Choroid plexus epithelial cell (primary cell): ENCODE measurements around the gene PHPT1.
"Not testable (repeated sequence)": the region's sequence is repeated elsewhere in the genome, so short reads cannot be mapped to it uniquely, and the experiment has no call there.

Experiments
- DNase-seq: peaks from one replicate; pipeline ENCODE4 v3.0.0-alpha.2; 2010; ENCODE audit warnings: low read depth
- H3K4me3 ChIP-seq: 2 replicates; pipeline ENCODE4 v1.5.1; 2011; ENCODE audit warnings: low read depth, mild to moderate bottlenecking, control low read depth, low read length, moderate library complexity
- TF ChIP-seq, protein P1 (sequence below): conservative IDR thresholded peaks from 2 replicates; pipeline ENCODE4 v1.5.1; 2011; ENCODE audit warnings: low read depth, mild to moderate bottlenecking, control low read depth, inconsistent platforms, low read length, moderate library complexity

The PHPT1 gene

DNA sequence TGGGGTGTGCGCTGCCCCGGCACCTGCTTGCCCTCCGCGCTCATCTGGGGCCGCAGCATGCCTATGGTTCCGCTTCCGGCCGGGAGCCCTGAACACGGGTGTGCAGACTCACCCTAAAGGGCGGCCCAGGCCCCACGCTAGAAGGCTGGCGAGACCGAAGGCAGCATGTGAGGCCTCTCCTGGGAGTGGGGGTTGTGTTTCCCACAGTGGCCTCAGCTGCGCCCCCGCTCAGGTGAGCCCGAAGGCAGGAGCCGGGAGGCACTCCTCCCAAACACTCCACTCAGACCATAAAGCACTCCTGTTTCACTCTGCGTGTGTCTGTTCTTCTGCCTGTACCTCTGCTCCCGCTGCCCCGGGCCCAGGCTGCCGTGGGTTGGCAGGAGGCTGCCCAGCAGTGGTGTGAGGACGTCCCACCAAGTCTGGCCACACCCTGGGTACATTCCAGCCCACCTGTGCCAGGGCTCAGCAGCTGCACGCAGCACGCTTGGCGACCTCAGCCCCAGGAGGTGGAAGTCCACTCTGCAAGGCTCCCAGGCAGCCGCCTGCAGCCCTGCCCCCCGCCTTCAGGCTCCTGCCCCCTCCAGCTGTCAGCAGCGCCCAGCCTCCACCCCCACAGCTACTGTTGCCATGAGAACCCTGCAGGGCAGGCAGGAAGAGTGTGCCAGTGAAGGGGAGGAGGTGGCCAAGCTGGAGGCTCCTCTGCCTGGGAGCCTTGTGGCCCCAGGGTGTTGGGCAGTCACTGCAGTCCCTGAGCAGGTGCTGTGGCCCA is 8.1 kb upstream of the PHPT1 start:
- H3K4me3 ChIP-seq: no peak overlapping the region
- peak; percentile 66 for DNase-seq
- TF ChIP-seq, protein P1, sequence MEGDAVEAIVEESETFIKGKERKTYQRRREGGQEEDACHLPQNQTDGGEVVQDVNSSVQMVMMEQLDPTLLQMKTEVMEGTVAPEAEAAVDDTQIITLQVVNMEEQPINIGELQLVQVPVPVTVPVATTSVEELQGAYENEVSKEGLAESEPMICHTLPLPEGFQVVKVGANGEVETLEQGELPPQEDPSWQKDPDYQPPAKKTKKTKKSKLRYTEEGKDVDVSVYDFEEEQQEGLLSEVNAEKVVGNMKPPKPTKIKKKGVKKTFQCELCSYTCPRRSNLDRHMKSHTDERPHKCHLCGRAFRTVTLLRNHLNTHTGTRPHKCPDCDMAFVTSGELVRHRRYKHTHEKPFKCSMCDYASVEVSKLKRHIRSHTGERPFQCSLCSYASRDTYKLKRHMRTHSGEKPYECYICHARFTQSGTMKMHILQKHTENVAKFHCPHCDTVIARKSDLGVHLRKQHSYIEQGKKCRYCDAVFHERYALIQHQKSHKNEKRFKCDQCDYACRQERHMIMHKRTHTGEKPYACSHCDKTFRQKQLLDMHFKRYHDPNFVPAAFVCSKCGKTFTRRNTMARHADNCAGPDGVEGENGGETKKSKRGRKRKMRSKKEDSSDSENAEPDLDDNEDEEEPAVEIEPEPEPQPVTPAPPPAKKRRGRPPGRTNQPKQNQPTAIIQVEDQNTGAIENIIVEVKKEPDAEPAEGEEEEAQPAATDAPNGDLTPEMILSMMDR: no peak

DNA sequence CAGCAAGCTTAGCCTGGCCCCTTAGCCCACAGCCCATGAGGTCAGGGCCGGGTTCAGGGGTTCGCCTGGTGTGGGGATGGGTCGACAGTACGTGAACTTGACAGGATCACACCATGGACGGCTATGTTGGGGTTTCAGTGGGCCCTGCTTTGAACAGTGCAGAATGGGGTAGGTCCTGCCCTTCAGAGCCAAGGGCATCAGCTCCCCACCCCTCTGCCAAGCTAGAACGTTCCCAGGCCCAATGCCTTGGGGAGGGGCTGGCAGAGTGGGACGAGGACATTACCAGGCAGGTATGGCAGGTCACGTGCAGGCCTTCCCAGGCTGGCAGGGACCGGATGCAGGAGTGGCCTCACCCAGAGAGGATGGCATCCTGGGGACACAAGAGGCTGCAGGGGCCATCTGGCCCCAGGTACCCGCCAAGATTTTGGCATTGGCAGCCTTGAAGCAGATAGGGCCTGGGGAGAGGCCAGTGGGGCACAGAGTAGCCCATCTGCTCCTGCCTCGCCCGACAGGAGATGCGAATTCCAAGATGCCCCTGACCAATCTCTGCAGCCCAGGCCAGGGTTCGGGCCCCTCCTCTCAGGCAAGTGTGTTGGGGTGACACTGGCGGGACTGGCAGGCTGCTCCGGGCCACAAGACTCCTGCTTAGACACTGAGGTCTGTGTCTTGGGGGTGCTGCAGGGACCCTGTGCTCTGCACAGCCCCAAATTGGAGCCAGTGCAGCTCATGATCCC is 7.4 kb upstream of the PHPT1 start:
- DNase-seq, H3K4me3 ChIP-seq: not testable (repeated sequence)

DNA sequence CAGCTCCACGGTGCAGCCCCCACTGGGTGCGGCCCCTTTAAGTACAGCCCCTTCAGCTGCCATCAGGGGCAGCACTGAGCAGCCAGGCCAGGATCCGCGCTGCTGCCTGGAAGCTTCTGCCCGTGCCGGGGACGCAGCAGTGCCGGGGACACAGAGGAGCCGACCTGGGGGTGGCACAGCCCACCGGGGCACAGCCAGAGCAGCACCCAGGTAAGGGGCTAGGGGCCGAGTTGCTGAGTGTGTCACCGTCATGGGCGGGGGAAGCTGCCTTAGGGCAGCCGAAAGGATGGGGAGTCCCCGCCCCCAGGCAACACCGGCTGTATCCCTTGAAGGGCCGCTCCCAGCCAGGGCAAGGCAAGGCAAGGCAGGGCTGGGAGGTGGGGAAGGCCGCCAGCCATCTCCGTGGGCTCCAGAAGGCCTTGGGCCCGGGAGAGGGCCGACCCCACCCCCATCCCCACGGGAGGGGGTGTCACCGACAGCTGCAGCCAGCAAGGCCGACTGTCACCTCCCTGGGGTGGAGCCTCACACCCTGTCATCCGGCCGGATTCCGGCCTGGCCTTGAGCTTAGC is 6.7 kb upstream of the PHPT1 start, which contains the start of gene AJM1:
AJM1 (plus strand) TSS at position 99 of the 569 bp plus-strand sequence. CDS start 1,937 bp downstream, outside the sequence.
- TF ChIP-seq, protein P1: peak; percentile 83
- peak; percentile 78 for DNase-seq
- peak within 1 kb of the TSS; percentile 57 for H3K4me3 ChIP-seq

DNA sequence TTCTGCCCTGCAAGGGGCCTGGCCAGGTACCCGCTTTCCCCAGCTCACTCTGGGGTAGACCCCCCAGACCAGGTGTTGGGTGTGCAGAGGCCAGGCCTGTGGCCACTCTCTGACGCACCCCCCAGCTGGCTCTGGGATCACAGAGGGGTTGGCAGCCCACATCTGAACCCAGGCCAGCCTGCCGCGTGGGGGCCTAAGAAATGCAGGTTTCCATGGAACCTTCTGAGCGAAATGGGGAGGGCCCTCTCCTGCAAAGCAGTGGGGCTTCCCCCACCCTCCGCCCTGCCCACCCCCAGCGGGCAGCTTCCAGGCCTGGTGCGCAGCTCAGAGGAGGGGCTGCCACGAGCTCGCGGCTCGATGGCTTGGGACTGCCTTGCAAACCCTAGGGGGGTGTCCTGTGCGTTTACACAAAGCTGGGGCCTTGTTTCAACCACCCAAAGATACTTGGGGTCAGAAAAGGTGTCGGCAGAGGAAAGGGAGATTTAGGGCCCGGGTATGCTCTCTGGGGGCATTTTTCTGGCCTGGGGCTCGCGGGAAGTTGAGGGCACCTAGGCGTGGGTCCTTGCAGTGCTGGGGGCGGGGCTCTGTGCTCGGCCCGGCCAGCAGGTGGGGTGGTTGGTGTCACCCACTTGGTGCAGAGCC is 5.9 kb upstream of the PHPT1 start:
- DNase-seq, H3K4me3 ChIP-seq: not testable (repeated sequence)

DNA sequence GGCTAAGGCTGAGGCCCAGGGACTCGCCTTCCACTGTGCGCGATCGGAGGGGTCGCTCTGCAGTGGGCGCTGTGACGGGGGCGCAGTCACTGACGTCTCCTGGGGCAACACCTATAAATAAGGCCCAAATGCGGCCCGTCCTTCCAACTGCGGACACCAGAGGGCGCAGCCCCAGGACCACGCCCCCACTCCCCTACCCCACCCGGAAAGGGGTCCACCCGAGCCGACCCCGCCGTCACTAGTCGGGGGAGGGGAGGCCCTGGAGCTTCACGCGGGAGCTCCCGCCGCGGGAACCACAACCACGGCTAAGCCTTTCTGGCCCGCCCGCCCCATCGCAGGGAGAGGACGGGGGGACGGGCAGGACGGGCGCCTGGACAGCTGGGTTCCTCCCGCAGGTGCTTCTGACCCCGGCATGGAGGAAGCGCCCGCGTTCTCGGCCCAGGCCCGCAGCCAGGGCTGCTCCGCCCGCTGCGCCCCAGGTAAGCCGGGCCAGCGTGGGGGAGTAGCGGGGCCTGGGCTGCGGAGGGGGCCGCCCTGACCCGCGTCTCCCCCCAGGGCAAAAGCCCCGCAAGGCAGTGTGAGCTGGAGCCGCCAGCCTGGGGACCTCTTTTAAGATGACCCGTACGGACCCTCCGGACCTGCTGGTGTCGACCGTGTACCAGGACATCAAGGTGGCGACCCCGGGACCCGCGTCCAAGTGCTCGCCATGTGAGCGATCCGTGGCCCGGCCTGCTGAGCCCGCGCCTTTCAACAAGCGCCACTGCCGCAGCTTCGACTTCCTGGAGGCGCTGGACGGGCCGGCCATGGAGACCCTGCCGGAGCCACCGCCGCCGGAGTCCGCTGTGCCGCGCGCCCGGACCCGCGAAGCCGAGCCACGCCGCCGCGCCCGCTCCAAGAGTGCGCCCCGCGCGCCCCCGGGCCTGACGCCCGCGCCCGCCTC is 5.1 kb upstream of the PHPT1 start:
- not testable (repeated sequence) for H3K4me3 ChIP-seq, DNase-seq
- TF ChIP-seq, protein P1: peak; percentile 54

DNA sequence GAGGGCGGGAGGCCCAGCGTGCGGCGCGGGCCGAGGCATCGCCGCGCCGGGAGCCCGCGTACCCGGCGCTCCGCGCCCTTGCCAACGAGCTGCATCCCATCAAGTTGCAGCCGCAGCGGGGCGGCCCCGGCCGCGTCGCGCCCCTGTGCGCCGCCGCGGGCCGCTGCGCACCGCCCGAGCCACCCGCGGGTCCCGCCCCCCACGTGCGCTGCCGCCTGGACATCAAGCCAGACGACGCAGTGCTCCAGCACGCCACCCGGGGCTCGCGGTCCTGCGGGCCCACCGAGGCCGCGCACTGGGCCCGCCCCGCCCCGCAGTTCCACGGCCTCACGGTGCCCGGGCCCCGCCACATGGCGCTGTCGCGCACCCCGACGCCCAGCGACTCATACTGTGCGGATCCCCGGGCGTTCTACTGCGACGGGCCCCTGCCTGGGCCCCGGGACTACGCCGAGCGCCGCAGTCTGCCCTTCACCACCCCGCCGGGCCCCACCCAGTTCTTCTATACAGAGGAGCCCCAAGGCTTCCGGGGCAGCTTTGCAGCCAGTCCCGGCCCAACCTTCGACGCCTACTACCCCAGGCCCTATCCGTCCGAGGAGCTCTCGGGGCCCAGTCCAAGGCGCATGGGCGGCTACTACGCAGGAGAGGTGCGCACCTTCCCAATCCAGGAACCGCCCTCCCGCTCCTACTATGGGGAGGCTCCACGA is 4.3 kb upstream of the PHPT1 start:
- no peak for DNase-seq
- H3K4me3 ChIP-seq: no peak overlapping the region
- TF ChIP-seq, protein P1: no peak
